HPDE6-E6E7 (cell line): ENCODE data around the gene KCTD12.
"Not testable (repeated sequence)": the region's sequence is repeated elsewhere in the genome, so short reads cannot be mapped to it uniquely, and the experiment has no call there.

ENCODE experiments used
- DNase-seq: peaks from one replicate; pipeline ENCODE4 v3.0.0; 2011; ENCODE audit warnings: missing footprints; ENCODE audit errors: extremely low spot score

The KCTD12 gene

DNA sequence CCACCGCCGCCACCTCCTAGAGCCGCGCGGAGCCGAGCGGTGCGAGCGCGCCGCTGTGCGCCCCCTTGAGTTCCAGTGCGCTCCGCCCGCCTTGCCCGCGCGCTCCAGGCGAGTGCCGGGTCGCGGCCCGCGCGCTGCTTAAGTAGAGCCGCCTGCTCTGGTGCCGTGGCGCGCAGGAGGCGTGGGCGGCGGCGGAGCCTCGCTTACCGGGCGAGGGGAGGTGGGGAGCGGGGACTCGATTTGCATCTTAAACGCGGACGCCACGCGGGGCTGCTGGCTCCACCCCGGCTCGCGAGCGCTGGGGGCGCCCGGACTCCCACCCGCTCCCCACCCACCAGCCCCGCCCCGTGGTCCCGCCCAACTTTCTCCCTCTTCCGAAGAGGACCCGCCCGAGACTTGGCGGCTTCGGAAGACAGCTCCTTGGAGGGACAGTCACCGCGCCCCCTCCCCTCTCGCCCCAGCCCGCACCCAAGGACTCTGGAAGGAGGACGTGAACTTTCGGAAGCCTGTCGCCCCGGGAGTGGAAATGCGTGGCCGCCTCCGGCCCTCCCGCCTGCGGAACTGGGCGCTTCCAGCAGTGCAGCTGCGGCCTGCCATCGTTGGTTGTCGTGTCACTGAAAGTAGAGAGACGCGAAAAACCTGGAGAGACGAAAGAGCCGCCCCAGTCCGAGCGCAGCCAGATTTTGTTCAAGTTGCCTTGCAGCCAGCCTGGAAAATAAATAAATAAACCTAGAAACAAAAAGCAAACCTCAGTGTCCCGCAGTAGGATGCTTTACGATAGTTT, at the start of gene KCTD12:
Gene KCTD12 (minus strand): TSS at position 114 of the 784 bp plus-strand sequence. CDS start 257 bp downstream, outside the sequence.
- DNase-seq = no peak

DNA sequence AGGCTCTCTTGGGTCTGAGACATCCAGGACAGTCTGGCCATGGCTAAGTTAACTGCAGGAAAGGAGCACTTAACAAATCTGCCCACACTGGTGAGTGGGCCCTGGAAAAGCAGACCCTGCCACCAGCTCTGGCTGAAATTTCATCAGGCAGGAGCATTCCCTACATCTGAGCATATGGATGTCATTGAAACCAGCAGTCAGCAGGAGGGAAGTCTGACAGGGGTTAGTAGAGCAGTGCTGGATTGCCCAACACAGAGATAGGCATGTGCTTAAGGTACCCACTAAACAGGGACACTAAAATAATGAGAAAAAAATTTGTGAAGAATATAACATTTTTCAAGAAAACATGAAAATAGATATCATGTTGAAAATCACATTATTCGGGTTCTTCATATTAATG, 48.5 kb upstream of the KCTD12 start:
- no peak for DNase-seq

DNA sequence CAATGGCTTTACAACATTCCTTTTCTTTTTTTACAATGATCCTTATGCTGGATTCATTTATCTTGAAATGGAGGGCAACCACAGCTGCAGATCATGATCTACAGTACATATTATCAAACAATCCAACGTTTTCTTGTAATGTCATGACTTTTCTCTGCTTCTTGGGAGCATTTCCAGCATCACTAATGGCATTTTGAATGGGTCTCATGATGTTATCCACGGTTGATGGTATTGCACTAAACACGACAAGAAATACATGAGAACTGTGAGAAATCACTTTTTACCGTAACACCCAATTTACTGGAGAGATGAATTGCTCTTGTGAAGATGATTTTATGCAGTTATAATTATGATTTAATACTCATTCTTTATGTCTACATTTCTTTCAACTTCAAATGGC, 45.9 kb upstream of the KCTD12 start:
- DNase-seq = no peak

DNA sequence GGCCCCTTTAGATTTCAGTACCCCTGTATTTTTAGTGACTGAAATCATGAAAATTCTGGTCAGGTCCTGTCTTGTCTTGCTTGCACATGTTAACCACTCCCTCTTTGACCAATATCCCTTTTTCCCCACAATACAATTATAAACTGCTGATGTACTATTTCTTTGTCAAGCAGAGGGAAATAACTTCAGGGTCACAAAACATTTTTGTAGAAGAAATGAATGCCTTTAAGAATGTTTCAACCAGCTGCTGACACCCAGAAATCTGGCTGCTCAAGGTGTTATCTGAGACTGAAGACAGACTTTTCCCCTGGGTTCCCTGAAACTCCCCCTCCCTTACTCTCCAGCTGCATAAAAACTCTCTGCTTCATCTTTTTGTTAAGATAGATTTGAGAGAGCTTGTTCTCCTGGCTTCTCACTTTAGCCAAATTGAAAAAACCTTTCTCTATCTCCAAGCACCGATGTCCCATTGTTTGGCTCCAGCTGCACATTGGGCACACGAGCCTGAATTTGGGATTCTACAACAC, 43.7 kb upstream of the KCTD12 start:
- no peak for DNase-seq

DNA sequence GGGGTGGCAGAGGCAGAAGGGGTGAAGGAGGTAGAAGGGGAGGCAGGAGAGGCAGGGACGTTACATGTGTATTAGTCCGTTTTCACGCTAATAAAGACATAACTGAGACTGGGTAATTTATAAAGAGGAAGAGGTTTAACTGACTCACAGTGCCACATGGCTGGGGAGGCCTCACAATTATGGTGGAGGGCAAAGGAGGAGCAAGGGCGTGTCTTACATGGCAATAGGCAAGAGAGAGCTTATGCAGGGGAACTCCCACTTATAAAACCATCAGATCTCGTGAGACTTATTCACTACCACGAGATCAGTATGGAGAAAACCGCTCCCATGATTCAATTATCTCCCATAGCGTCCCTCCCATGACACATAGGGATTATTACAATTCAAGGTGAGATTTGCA, 43.1 kb upstream of the KCTD12 start:
- no peak for DNase-seq

DNA sequence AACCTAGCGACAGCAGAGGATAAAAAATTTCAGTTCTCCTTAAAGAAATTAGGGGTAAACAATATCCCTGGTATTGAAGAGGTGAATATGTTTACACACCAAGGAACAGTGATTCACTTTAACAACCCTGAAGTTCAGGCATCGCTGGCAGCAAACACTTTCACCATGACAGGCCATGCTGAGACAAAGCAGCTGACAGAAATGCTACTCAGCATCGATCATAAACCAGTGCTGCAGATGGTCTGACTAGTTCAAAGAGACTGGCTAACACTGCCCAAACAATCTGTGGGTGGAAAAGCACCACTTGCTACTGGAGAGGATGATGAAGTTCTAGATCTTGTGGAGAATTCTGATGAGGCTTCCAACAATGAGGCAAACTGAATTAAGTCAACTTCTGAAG, 42.3 kb upstream of the KCTD12 start:
- DNase-seq = no peak

DNA sequence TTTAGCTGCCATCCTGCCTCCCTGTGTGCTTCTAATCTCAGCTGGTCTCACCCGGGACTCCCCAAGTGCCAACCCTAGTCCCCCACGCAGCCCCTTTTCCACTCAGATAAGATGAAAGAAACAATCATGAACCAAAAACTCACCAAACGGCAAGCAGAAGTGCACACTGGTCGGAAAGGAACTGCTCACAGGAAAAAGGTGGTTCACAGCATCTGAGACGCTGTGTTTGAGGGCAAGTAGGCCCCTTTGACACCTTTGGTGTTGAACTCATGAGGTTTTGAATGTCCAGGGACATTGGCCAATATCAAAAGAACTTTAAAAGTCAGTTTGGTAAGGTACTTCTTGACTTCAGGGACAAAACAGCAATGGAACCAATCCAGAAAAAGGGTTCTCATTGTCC, 41.8 kb upstream of the KCTD12 start:
- DNase-seq = no peak

DNA sequence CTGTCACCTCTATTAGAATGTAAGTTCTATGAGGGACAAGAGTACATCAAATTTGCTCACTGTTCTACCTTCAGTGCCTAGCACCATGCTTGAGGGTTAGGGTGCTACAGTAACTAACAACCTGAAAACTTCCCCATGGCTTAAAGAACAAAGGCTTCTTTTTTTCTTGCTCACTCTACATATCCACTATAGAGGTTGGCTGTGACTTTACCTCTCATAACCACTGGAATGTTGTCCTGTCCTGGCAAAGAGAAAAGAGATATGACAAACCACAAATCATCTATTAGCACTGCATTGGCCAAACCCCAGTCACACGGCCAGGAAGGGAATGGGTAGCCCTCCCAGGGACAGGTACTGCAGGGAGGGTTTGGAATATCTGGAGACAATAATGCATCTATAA, 38.9 kb upstream of the KCTD12 start:
- no peak for DNase-seq

DNA sequence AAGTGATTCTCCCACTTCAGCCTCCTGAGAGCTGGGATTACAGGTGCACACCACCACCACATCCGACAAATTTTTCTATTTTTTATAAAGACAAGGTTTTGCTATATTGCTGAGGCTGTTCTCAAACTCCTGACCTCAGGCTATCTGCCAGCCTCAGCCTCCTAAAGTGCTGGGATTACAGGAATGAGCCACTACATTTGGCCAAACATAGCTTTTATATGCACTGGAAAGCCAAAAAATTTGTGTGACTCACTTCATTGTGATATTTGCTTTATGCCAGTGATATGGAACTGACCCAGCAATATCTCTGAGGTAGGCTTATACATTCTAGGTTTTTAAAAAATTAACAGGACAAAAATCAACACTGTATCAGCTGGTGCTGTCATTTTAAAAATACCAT, 35.3 kb upstream of the KCTD12 start:
- DNase-seq = no peak

DNA sequence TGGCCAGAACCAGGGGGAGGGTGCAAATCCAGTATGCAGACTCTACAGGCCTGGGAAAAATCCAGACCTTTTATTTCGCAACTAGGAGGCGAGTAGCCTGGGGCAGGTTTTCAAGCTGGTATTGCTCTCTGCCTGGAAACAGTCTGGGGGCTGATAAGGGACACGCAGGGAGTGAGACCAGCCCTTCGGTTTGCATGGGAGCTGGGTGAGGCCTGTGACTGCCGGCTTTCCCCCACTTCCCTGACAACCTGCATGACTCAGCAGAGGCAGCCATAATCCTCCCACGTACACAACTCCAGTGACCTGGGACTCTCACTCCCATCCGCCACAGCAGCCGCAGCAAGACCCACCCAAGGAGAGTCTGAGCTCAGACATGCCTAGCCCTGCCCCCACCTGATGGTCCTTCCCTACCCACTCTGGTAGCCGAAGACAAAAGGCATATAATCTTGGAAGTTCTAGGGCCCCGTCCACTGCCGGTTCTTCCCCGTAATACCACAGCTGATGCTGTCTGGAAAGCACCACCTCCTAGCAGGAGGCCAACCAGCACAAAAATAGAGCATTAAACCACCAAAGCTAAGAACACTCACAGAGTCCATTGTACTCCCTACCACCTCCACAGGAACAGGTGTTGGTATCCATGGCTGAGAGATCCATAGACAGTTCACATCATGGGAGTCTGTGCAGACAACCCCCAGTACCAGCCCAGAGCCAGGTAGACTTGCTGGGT, 31.7 kb upstream of the KCTD12 start:
- DNase-seq = not testable (repeated sequence)

DNA sequence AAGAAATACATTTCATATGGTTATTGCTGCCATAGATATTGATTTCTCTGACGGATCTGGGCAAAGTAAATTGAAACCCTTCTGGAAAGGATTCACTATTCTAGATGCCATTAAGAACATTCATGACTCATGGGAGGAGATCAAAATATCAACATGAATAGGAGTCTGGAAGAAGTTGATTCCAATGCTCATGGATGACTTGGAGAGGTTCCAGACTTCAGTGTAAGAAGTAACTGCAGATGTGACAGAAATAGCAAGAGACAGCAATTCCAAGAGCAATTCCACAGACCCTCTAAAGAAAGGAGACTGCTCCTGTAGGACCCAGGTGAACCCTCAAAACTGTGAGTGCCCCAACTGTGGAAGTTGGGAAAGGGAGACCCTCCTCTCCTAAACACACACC, 30.9 kb upstream of the KCTD12 start:
- DNase-seq = no peak

DNA sequence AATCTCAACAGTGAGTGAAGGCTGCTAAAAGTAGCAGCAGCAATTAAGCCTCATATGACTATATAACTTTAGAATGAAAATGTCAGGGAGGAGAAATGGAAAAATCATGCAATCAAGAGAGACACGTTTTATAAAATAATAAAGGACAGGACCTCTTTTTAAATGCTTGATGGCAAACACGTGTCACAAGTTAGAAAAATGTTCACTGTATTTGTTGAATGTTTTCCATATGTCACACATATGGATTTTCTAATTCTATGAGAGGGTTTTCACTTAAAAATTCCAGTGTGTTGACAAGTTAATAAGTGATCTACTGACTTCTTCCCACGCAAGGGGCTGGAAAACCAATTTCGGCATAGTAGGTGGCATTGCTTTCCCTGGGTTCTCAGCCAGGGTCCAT, 27.7 kb upstream of the KCTD12 start:
- no peak for DNase-seq

DNA sequence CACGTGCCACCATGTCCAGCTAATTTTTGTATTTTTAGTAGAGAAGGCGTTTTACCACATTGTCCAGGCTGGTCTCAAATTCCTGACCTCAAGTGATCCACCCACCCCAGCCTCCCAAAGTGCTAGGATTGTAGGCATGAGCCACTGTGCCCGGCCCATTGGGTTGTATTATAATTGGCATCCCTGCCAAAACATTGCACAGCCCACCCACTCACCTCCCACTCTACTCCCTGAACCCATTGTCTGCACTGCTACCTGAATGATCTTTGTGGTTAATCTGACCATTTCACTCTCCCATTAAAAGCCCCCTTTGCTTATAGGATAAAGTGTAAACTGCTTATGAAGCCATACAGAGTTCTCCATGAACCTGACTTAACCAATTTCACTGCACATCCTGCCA, 26.3 kb upstream of the KCTD12 start:
- no peak for DNase-seq

DNA sequence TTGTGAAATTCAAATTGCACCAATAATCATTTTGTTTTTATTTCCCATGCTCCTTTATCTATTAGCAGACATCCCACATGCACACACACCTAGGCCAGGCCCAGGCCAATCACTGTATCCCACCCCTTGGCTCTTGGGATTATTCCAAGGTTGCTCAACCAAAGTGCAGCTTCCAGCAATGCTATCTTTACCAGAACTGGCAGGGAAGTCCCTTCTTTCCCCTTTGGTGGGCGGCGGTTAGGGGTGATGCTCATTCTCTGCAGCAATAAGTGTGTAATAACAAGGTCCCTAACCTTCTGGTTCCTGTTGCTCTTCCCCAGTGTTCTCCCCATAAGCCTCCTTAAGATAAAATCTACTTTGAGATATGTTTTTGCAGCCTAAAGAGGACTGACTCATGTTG, 18.3 kb upstream of the KCTD12 start:
- no peak for DNase-seq

DNA sequence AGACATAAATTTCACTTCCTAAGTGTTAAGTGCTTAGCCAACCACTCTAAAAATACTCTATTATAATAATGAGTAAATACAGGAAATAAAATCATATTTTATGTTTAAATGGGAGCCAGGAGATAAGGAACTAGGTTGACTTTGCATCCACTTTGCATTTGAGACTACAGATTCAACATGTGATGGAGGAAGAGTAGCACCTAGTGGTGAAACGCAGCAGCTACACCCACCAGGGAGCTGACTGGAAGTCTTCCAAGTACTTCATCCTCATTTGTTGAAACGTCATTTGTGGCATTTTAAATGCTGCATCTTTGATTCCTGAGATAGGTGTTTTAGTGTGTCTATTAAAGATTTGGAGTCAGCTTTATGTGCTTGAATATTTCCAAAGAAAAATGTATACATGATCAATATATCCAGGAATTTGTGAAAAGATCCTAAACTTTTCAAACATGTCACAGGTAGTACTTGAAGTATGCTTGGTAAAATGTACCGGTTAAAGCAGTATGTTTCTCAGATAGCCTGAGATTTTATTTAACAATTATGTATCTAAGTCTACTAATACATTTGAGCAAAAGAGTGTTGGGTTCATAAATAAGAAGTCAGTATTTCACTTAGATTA, 17.4 kb upstream of the KCTD12 start:
- no peak for DNase-seq

DNA sequence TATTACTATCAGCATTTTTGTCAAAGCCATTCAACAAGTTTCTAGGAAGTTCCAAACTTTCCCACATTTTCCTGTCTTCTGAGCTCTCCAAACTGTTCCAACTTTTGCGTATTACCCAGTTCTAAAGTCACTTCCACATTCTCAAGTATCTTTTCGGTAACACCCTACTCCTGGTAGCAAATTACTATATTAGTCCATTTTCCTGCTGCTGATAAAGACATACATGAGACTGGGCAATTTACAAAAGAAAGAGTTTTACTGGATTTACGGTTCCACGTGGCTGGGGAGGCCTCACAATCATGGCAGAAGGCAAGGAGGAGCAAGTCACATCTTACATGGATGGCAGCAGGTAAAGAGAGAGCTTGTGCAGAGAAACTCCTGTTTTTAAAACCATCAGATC, 12.9 kb upstream of the KCTD12 start:
- DNase-seq = not testable (repeated sequence)

DNA sequence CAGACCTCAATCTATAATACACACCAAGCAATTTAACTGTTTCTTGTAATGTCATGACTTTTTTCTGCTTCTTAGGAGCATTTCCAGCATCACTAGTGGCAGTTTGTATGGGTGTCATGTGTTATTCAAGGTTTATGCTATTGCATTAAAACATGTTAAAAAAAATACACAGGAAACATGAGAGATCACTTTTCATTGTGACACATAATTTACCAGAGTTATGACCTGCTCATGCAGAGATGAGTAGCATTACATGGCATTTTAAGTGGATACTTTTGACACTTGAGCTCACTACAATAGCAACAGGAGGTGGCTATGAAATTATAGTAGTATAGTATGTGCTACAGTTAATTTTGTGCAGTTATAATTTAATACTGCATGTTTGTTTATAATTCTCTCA, 11.0 kb upstream of the KCTD12 start:
- not testable (repeated sequence) for DNase-seq

DNA sequence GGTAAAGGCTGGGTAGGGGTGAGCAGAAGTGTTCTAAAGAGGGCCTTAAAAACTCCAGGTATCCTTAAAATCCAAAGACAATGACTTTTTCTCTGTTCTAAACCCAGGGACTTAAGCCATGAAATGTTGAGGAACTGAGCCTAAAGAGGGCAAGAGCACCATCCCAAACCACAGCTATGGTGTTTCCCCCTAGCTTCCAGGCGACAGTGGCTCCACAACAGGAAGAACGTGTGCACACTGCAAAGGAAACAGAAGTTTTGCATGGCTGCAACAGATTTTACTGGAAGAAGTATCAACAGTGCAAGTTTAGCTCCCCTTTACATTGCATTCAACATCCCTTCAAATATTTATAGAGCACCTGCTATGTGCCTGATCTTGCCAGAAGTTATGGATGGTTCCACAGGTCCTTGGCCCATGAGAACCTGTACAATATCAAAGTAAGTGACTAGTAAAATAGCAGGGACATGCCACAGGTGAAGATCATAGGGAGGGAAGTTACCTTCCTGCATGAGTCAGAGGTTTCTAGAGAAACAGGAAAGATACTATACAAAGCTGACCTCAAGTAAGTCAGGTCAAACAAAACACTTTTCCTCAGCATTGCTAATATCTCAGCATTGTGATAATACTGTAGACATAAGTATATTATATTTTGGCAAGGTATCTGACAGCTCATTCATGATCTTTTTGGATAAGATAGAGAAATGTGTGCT, 8.4 kb upstream of the KCTD12 start:
- DNase-seq = no peak

DNA sequence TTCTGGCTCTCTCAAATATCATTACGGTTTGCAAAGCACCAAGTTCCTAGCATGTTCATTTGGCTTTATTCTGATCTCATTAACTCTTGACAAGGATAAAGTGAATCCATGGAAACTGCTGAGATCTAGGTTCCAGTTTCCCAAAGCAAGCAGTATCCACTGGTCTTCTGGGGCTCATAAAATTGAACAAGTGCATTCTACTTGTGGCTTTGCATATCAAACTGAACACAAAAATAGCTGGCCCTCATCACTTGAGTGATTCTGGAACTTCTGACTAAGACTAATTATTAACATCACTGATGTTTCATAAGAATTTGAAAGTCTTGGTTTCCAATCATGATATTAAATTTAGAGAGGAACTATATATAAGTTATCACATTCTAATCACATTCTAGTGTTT, 6.3 kb upstream of the KCTD12 start:
- DNase-seq = no peak

DNA sequence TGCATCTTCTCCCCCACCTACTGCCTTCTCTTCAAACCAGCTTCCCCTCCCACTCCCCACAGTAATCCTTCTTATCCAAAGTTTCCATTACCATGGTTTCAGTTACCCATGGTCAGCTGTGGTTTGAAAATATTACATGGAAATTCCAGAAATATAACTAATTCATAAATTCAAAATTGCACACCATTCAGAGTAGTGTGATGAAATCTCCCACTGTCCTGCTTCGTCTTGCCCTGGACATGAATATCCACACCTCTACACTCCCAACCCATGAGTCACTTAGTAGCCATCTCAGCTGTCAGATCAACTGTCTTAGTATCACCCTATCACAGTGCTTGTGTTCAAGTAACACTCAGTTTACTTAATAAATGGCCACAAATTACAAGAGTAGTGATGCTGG, 3.8 kb upstream of the KCTD12 start:
- no peak for DNase-seq

DNA sequence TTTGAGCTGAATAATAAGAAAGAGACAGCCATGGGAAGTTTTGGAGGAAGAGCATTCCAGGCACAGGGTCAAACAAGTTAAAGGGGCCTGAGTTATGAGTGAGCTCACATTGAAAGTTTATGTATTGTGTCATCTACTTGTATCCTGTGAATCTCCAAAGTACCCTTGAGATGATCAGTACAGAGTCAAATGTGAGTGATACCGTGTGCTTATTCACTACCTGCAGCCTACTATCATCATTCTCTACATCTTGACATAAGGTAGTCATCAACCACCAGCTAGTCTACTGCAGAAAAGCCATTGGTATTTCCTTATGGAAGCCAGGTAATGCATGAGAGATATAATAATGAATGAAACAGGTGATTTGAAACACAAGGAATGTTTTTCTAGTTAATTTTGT, 3.0 kb upstream of the KCTD12 start:
- DNase-seq = no peak

DNA sequence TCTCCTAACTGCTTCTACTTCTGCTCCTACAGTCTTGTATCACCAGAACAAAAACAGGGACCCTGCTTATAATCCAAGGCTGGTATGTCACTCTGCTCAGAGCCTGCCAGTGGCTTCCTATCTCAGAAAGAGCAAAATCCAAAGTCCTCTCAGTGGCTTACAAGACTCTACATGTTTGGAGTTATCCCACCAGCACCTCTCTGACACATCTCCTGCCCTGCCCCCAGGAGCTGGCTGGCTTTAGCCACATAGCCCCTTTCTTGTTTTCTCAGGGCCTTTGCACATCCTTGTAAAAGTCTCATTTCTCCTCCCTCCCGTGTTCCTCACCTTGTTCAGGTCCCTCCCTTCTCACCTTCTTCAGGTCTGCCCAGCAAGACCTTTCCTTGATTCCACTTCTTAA, 2.2 kb upstream of the KCTD12 start:
- DNase-seq = no peak
